Loucy (cell line): ENCODE data around the gene DXO.

Experiments
- H2AFZ ChIP-seq: fragments of 200-600 bp; sonication (generic); 2 replicates; pipeline ENCODE4 v1.6.0; 2016; ENCODE audit warnings: antibody characterized with exemption, mild to moderate bottlenecking, low read length, moderate library complexity
- H3F3A ChIP-seq: fragments of 200-600 bp; 2 replicates; pipeline ENCODE4 v1.6.0; 2016; ENCODE audit warnings: antibody characterized with exemption, low read depth, mild to moderate bottlenecking
- H3K27me3 ChIP-seq: fragments of 200-600 bp; sonication (generic); 2 replicates; pipeline ENCODE4 v1.6.1; 2014; ENCODE audit warnings: low read length, mild to moderate bottlenecking; ENCODE audit not compliant: insufficient read depth, poor library complexity, severe bottlenecking
- H3K36me3 ChIP-seq: fragments of 200-600 bp; sonication (generic); 2 replicates; pipeline ENCODE4 v1.6.1; 2016; ENCODE audit warnings: low read length; ENCODE audit not compliant: insufficient read depth
- H3K4me1 ChIP-seq: fragments of 200-600 bp; sonication (generic); 2 replicates; pipeline ENCODE4 v1.5.1; 2014; ENCODE audit warnings: low read length, mild to moderate bottlenecking; ENCODE audit not compliant: insufficient read depth, poor library complexity, severe bottlenecking
- H3K4me2 ChIP-seq: fragments of 200-600 bp; sonication (generic); 2 replicates; pipeline ENCODE4 v1.6.0; 2014; ENCODE audit warnings: antibody characterized with exemption, low read length, low read depth, mild to moderate bottlenecking; ENCODE audit not compliant: poor library complexity, severe bottlenecking
- H3K4me3 ChIP-seq: fragments of 200-600 bp; sonication (generic); 2 replicates; pipeline ENCODE4 v1.5.1; 2014; ENCODE audit warnings: low read length, mild to moderate bottlenecking, mixed read lengths; ENCODE audit not compliant: poor library complexity, severe bottlenecking
- H3K79me2 ChIP-seq: fragments of 200-600 bp; sonication (generic); 2 replicates; pipeline ENCODE4 v1.6.1; 2014; ENCODE audit warnings: low read length; ENCODE audit not compliant: insufficient read depth
- H3K9ac ChIP-seq: fragments of 200-600 bp; sonication (generic); 2 replicates; pipeline ENCODE4 v1.6.0; 2014; ENCODE audit warnings: mild to moderate bottlenecking, low read depth, low read length, moderate library complexity; ENCODE audit not compliant: poor library complexity, severe bottlenecking
- H3K9me2 ChIP-seq: fragments of 200-600 bp; sonication (generic); replicated peaks from 2 replicates; pipeline ENCODE4 v1.6.1; 2016; ENCODE audit warnings: low read depth, low read length, mixed read lengths
- H3K9me3 ChIP-seq: fragments of 200-600 bp; sonication (generic); 2 replicates; pipeline ENCODE4 v1.6.1; 2014; ENCODE audit warnings: mild to moderate bottlenecking, antibody characterized with exemption, low read length, low read depth; ENCODE audit not compliant: insufficient read depth
- H4K20me1 ChIP-seq: fragments of 200-600 bp; sonication (generic); 2 replicates; pipeline ENCODE4 v1.6.0; 2014; ENCODE audit warnings: antibody characterized with exemption, low read length, mild to moderate bottlenecking; ENCODE audit not compliant: insufficient read depth, poor library complexity, severe bottlenecking
- CTCF ChIP-seq: fragments of 200-600 bp; sonication (generic); conservative IDR thresholded peaks from 2 replicates; pipeline ENCODE4 v1.5.1; 2014; ENCODE audit warnings: mild to moderate bottlenecking, antibody characterized with exemption, low read length
- EZH2phosphoT487 ChIP-seq: fragments of 200-600 bp; IDR thresholded peaks from 2 replicates; pipeline ENCODE4 v1.6.1; 2018; ENCODE audit warnings: antibody characterized with exemption, mild to moderate bottlenecking, moderate library complexity, borderline replicate concordance

The DXO gene

DNA sequence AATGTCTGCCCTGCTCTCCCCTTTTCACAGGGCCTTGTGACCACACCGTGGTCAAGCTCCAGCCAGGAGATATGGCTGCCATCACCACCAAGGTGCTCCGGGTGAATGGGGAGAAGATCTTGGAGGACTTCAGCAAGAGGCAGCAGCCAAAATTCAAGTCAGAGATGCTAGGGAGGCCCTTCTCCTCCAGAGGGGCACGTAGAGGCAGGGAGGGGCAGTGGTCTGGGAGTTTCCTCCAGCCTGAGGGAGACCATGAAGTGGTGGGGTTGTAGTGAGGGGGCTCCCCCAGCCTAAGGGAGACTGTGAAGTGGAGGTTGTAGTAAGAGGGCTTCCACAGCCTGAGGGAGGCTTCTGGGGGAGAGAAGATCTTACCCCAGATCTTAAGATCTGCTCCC lies 4.0 kb downstream of the DXO start:
- peaks cover 46% of the 10 kb centered on the region; the same call in 1 of the 2 replicates for H3K36me3 ChIP-seq
- H3K9me2 ChIP-seq: no peaks in the 10 kb centered on the region
- peaks cover 22% of the 10 kb centered on the region for H3K79me2 ChIP-seq
- H3K4me1 ChIP-seq: peaks cover 10% of the 10 kb centered on the region
- H3K9me3 ChIP-seq: no peaks in the 10 kb centered on the region
- TF ChIP-seq EZH2phosphoT487: no peak
- no peak for TF ChIP-seq CTCF
- H3K9ac ChIP-seq: no peak overlapping the region
- no peaks in the 10 kb centered on the region for H3F3A ChIP-seq
- H3K27me3 ChIP-seq: no peaks in the 10 kb centered on the region
- no peak overlapping the region for H2AFZ ChIP-seq
- no peak overlapping the region for H3K4me3 ChIP-seq
- no peak overlapping the region for H3K4me2 ChIP-seq
- H4K20me1 ChIP-seq: no peaks in the 10 kb centered on the region

DNA sequence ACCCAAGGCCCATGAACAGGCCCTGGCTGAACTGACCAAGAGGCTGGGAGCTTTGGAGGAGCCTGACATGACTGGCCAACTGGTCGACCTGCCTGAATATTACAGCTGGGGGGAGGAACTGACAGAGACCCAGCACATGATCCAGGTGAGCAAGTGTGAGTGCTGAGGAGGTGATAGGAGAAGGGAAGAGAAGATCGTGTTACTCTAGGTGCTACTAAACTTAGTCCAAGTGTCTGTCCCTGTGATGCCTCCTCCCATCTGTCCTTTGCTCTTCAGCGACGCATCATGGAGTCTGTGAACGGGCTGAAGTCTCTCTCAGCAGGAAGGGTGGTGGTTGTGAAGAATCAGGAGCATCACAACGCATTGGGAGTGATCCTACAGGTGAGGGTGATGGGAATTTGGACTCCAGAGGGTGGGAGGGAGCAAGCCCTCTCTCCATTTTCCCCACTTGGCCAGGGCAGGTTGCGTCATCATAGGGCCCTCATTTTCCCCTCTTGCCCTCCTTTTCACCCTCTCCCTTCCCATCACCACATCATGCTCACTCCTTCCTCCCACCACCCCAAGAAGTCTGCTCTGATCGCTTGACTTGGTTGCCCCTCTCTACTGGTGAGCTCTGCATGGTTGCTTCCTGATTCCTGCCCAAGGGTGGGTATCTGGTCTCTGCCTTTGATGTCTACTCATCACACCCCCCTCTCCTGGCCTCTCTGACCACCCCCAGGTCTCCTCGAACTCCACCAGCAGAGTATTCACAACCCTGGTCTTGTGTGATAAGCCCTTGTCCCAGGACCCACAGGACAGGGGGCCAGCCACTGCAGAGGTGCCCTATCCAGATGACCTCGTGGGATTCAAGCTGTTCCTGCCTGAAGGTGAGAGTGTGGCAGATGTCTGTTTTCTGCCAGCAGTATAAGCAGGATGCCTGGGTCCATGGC lies 4.7 kb downstream of the DXO start:
- H3K4me1 ChIP-seq: peaks cover 7% of the 10 kb centered on the region
- no peaks in the 10 kb centered on the region for H3F3A ChIP-seq
- H4K20me1 ChIP-seq: no peaks in the 10 kb centered on the region
- no peaks in the 10 kb centered on the region for H3K9me2 ChIP-seq
- no peak overlapping the region for H3K4me2 ChIP-seq
- peaks cover 17% of the 10 kb centered on the region for H3K79me2 ChIP-seq
- no peak overlapping the region for H2AFZ ChIP-seq
- H3K9ac ChIP-seq: no peak overlapping the region
- no peak overlapping the region for H3K4me3 ChIP-seq
- TF ChIP-seq CTCF: no peak
- no peaks in the 10 kb centered on the region for H3K9me3 ChIP-seq
- no peaks in the 10 kb centered on the region for H3K27me3 ChIP-seq
- H3K36me3 ChIP-seq: peaks cover 52% of the 10 kb centered on the region; the same call in 1 of the 2 replicates

- H3K36me3 ChIP-seq: peaks cover 52% of the 10 kb centered on the region; the same call in 1 of the 2 replicates
- H3K4me2 ChIP-seq: no peak overlapping the region
- no peak overlapping the region for H3K4me3 ChIP-seq
- H3K9me2 ChIP-seq: no peaks in the 10 kb centered on the region
- TF ChIP-seq EZH2phosphoT487 (no peak), CTCF (no peak)
- no peak overlapping the region for H2AFZ ChIP-seq
- no peak overlapping the region for H3K9ac ChIP-seq
- no peaks in the 10 kb centered on the region for H3K27me3 ChIP-seq
- peaks cover 7% of the 10 kb centered on the region for H3K4me1 ChIP-seq
- no peaks in the 10 kb centered on the region for H3F3A ChIP-seq
- H4K20me1 ChIP-seq: no peaks in the 10 kb centered on the region
- no peaks in the 10 kb centered on the region for H3K9me3 ChIP-seq
- H3K79me2 ChIP-seq: peaks cover 14% of the 10 kb centered on the region
Observed at GRCh38 chr6:31966506-31966905, 5.4 kb downstream of the DXO start.
